Central memory CD8-positive, alpha-beta T cell (primary cell): ENCODE results near the gene CNGA4.
"Not testable (repeated sequence)": the region's sequence is repeated elsewhere in the genome, so short reads cannot be mapped to it uniquely, and the experiment has no call there.

Experiments
- ATAC-seq: fragments of 150-1000 bp; cut with Tn5 transposase; replicated peaks from 2 replicates; pipeline ENCODE4 v1.10.0; 2022; ENCODE audit warnings: mild to moderate bottlenecking, moderate FRiP score, moderate number of reproducible peaks; ENCODE audit not compliant: poor library complexity, severe bottlenecking; ENCODE audit errors: extremely low read depth
- DNase-seq, 2 donors: peaks; one replicate each; pipeline ENCODE4 v3.0.0; 2021; ENCODE audit warnings: low spot score in 2 of 2
- H3K27ac Mint-ChIP-seq: one replicate; pipeline ENCODE4 v1.8.0; 2022; ENCODE audit warnings: low read depth, mild to moderate bottlenecking, moderate library complexity, mixed read lengths
- H3K27me3 Mint-ChIP-seq: one replicate; pipeline ENCODE4 v1.8.0; 2022; ENCODE audit warnings: mixed read lengths
- H3K36me3 Mint-ChIP-seq: one replicate; pipeline ENCODE4 v1.8.0; 2022; ENCODE audit warnings: mild to moderate bottlenecking, moderate library complexity, mixed read lengths; ENCODE audit not compliant: insufficient read depth
- H3K4me1 Mint-ChIP-seq: one replicate; pipeline ENCODE4 v1.8.0; 2022; ENCODE audit warnings: mixed read lengths
- H3K4me3 Mint-ChIP-seq: one replicate; pipeline ENCODE4 v1.8.0; 2022; ENCODE audit warnings: mild to moderate bottlenecking, moderate library complexity, mixed read lengths
- H3K9me3 Mint-ChIP-seq: one replicate; pipeline ENCODE4 v1.8.0; 2022; ENCODE audit warnings: mixed read lengths

CNGA4 gene

GRCh38 chr11:6251120-6251733 is 12.3 kb downstream of the CNGA4 start:
- ATAC-seq, result no peak
- Mint-ChIP-seq H3K4me1 (no peaks in the 10 kb centered on the region), H3K4me3 (no peak overlapping the region), H3K9me3 (no peaks in the 10 kb centered on the region), H3K27me3 (no peaks in the 10 kb centered on the region), H3K27ac (no peak overlapping the region), H3K36me3 (no peaks in the 10 kb centered on the region)
- no peak for DNase-seq

- H3K4me1 Mint-ChIP-seq, result no peaks in the 10 kb centered on the region
- no peaks in the 10 kb centered on the region for H3K27me3 Mint-ChIP-seq
- no peak overlapping the region for H3K27ac Mint-ChIP-seq
- H3K9me3 Mint-ChIP-seq, result no peaks in the 10 kb centered on the region
- H3K36me3 Mint-ChIP-seq, result no peaks in the 10 kb centered on the region
- DNase-seq (no peak), ATAC-seq (no peak)
- no peak overlapping the region for H3K4me3 Mint-ChIP-seq
These were observed 13.1 kb downstream of the CNGA4 start for GRCh38 chr11:6251990-6252473.

GRCh38 chr11:6253197-6253596 is 14.3 kb downstream of the CNGA4 start:
- Mint-ChIP-seq H3K36me3 (no peaks in the 10 kb centered on the region), H3K9me3 (no peaks in the 10 kb centered on the region), H3K4me3 (no peak overlapping the region), H3K4me1 (no peaks in the 10 kb centered on the region), H3K27ac (no peak overlapping the region), H3K27me3 (no peaks in the 10 kb centered on the region)
- DNase-seq (no peak), ATAC-seq (no peak)

- DNase-seq, result no peak
- no peaks in the 10 kb centered on the region for H3K4me1 Mint-ChIP-seq
- H3K9me3 Mint-ChIP-seq, result no peaks in the 10 kb centered on the region
- H3K27ac Mint-ChIP-seq, result no peak overlapping the region
- H3K4me3 Mint-ChIP-seq, result no peak overlapping the region
- no peaks in the 10 kb centered on the region for H3K27me3 Mint-ChIP-seq
- no peak for ATAC-seq
- H3K36me3 Mint-ChIP-seq, result peaks cover 8% of the 10 kb centered on the region
These were observed 19.3 kb downstream of the CNGA4 start for GRCh38 chr11:6258141-6258540.

- no peak for DNase-seq
- Mint-ChIP-seq H3K27me3 (no peaks in the 10 kb centered on the region), H3K27ac (no peak overlapping the region)
These were observed 19.7 kb downstream of the CNGA4 start for GRCh38 chr11:6258571-6259081.

GRCh38 chr11:6260207-6260726 is 21.4 kb downstream of the CNGA4 start:
- Mint-ChIP-seq H3K27me3 (peaks cover 10% of the 10 kb centered on the region), H3K27ac (no peak overlapping the region), H3K9me3 (no peaks in the 10 kb centered on the region), H3K4me1 (no peaks in the 10 kb centered on the region), H3K36me3 (peaks cover 8% of the 10 kb centered on the region), H3K4me3 (no peak overlapping the region)
- no peak for DNase-seq
- no peak for ATAC-seq

More at GRCh38 chr11:6258571-6259081, 19.7 kb downstream of the CNGA4 start:
- Mint-ChIP-seq H3K9me3 (no peaks in the 10 kb centered on the region), H3K4me3 (no peak overlapping the region), H3K4me1 (no peaks in the 10 kb centered on the region), H3K36me3 (peaks cover 8% of the 10 kb centered on the region)
- no peak for ATAC-seq

- no peak for DNase-seq
- peaks cover 10% of the 10 kb centered on the region for H3K27me3 Mint-ChIP-seq
- H3K27ac Mint-ChIP-seq, result no peak overlapping the region
- ATAC-seq, result no peak
- no peak overlapping the region for H3K4me3 Mint-ChIP-seq
- H3K9me3 Mint-ChIP-seq, result no peaks in the 10 kb centered on the region
- peaks cover 6% of the 10 kb centered on the region for H3K36me3 Mint-ChIP-seq
- no peaks in the 10 kb centered on the region for H3K4me1 Mint-ChIP-seq
These were observed 24.8 kb downstream of the CNGA4 start for GRCh38 chr11:6263662-6264061.

- no peaks in the 10 kb centered on the region for H3K9me3 Mint-ChIP-seq
- no peak for DNase-seq
- no peaks in the 10 kb centered on the region for H3K4me1 Mint-ChIP-seq
- no peak for ATAC-seq
- H3K4me3 Mint-ChIP-seq, result no peak overlapping the region
- H3K36me3 Mint-ChIP-seq, result no peaks in the 10 kb centered on the region
- peaks cover 36% of the 10 kb centered on the region for H3K27me3 Mint-ChIP-seq
- no peak overlapping the region for H3K27ac Mint-ChIP-seq
These were observed 29.9 kb downstream of the CNGA4 start for GRCh38 chr11:6268820-6269219.

- DNase-seq, result no peak
- Mint-ChIP-seq H3K4me1 (no peaks in the 10 kb centered on the region), H3K27ac (no peak overlapping the region), H3K9me3 (no peaks in the 10 kb centered on the region), H3K4me3 (no peak overlapping the region), H3K27me3 (peaks cover 38% of the 10 kb centered on the region), H3K36me3 (no peaks in the 10 kb centered on the region)
- ATAC-seq, result no peak
These were observed 31.1 kb downstream of the CNGA4 start for GRCh38 chr11:6269994-6270393.

- Mint-ChIP-seq H3K4me1 (no peaks in the 10 kb centered on the region), H3K27ac (no peak overlapping the region)
These were observed 31.8 kb downstream of the CNGA4 start for GRCh38 chr11:6270584-6271246.

GRCh38 chr11:6271598-6271997 is 32.7 kb downstream of the CNGA4 start:
- ATAC-seq, result no peak
- Mint-ChIP-seq H3K27ac (no peak overlapping the region), H3K4me1 (no peaks in the 10 kb centered on the region), H3K36me3 (no peaks in the 10 kb centered on the region), H3K27me3 (peaks cover 54% of the 10 kb centered on the region), H3K4me3 (no peak overlapping the region), H3K9me3 (no peaks in the 10 kb centered on the region)
- DNase-seq, result no peak

More at GRCh38 chr11:6270584-6271246, 31.8 kb downstream of the CNGA4 start:
- no peak for ATAC-seq
- Mint-ChIP-seq H3K9me3 (no peaks in the 10 kb centered on the region), H3K4me3 (no peak overlapping the region), H3K36me3 (no peaks in the 10 kb centered on the region), H3K27me3 (peaks cover 45% of the 10 kb centered on the region)
- DNase-seq, result no peak

- no peak overlapping the region for H3K27ac Mint-ChIP-seq
- H3K4me3 Mint-ChIP-seq, result no peak overlapping the region
- no peaks in the 10 kb centered on the region for H3K9me3 Mint-ChIP-seq
- H3K36me3 Mint-ChIP-seq, result no peaks in the 10 kb centered on the region
- DNase-seq (no peak), ATAC-seq (no peak)
- H3K27me3 Mint-ChIP-seq, result peaks cover 70% of the 10 kb centered on the region
- no peaks in the 10 kb centered on the region for H3K4me1 Mint-ChIP-seq
These were observed 34.3 kb downstream of the CNGA4 start for GRCh38 chr11:6273188-6273587.

GRCh38 chr11:6280809-6281208 is 41.9 kb downstream of the CNGA4 start:
- H3K9me3 Mint-ChIP-seq, ATAC-seq, DNase-seq, H3K36me3 Mint-ChIP-seq, H3K27ac Mint-ChIP-seq, H3K4me3 Mint-ChIP-seq, H3K4me1 Mint-ChIP-seq: not testable (repeated sequence)
- peaks cover 91% of the 10 kb centered on the region for H3K27me3 Mint-ChIP-seq
